ENCODE measurements around the gene MUC22.
"Not testable (repeated sequence)": the region's sequence is repeated elsewhere in the genome, so short reads cannot be mapped to it uniquely, and the experiment has no call there.

The MUC22 gene

DNA sequence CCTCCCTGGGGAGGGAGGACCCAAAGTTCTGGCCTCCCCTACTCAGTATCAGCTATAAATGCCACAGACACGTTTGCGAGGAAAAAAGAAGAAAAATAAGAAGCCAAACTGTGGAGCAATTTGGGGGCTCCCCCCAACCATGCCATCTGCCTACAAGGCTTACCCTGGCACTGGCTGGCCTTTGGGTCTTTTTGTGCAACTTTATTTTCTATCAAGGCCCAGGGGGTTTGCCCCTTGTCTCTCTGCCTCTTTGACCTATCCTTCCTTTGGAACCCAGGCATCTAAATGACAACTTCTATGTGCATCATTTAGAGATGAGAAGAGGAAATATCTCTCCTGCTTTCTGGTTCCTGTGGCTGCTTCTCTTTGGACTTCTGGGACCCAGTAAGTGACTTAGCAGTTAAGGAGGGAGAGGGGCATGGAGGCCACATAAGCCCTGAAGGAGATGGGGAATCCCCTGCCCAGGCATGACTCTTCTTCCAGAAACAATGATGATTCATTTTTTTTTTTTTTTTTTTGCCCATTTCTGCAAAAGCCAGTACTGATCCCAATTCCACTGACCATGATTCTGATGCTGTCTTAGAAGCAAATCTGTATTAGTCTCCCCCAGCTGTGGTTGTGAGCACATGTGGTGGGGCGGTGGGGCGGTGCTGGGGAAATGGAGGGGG is at the start of gene MUC22:
MUC22 (plus strand) TSS at position 82 of the 668 bp plus-strand sequence; CDS start at position 315, 233 bp downstream.
- no peak within 1 kb of the TSS for H3K27ac ChIP-seq
- no peak for TF ChIP-seq ZFX (IDR thresholded peaks at IDR 0.05)
- TF ChIP-seq, protein P1, sequence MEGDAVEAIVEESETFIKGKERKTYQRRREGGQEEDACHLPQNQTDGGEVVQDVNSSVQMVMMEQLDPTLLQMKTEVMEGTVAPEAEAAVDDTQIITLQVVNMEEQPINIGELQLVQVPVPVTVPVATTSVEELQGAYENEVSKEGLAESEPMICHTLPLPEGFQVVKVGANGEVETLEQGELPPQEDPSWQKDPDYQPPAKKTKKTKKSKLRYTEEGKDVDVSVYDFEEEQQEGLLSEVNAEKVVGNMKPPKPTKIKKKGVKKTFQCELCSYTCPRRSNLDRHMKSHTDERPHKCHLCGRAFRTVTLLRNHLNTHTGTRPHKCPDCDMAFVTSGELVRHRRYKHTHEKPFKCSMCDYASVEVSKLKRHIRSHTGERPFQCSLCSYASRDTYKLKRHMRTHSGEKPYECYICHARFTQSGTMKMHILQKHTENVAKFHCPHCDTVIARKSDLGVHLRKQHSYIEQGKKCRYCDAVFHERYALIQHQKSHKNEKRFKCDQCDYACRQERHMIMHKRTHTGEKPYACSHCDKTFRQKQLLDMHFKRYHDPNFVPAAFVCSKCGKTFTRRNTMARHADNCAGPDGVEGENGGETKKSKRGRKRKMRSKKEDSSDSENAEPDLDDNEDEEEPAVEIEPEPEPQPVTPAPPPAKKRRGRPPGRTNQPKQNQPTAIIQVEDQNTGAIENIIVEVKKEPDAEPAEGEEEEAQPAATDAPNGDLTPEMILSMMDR (conservative IDR thresholded peaks at IDR 0.05) = no peak

DNA sequence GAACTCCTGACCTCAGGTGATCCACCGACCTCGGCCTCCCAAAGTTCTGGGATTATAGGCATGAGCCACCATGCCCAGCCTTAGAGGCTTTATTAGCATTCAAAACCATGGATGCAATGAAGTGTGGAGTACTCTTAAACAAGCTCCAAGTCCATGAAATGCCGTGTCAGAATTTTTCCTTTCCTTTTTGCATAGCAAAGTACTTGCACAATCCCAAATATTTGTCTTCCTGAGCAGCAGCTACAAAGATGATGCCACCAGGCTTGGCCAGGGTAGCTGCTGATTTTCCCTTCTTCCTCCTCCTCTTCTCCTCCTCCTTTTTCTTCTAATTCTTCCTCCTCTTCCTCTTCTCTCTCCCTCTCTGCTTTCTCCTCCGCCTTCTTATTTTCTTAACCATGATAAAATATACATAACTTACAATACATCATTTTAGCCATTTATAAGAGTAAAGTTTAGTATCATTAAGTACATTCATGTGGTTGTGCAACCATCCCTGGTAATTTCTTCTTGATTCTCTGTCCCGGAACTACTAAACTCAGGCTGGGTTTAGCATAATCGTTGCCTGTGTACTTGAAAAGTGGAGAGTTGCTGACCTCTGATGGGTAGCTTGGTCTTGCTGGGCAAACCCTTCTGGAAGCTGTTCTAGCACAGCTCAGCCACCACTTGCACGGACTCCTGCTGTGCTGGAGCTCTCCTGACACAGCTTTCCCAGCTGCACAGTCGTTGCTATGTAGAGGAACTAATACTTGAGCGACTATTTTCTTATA is 49.2 kb upstream of the MUC22 start:
- TF ChIP-seq, protein P1 (conservative IDR thresholded peaks at IDR 0.05) = no peak
- no peak for TF ChIP-seq ZFX (IDR thresholded peaks at IDR 0.05)

DNA sequence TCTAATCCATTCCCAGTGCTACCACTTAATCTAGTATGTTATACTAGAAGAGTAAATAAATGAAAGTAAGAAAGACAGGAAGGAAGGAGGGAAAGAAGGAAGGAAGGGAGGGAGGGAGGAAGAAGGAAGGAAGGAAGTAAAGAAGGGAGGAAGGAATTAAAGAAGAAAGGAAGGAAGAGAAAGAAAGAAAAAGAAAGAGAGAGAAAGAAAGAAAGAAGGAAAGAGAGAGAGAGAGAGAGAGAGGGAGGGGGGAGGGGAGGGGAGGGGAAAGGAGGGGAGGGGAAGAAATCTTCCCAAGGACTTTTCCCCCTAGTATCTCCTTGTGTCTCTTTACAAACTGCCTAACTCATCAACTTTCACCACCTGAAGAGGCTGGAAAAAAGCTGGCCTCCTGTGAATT is 47.6 kb upstream of the MUC22 start:
- no peak overlapping the region for H3K27ac ChIP-seq
- TF ChIP-seq, protein P1 (conservative IDR thresholded peaks at IDR 0.05) = no peak
- no peak for TF ChIP-seq ZFX (IDR thresholded peaks at IDR 0.05)

More for the DNA sequence above, 49.2 kb upstream of the MUC22 start:
- no peak overlapping the region for H3K27ac ChIP-seq

DNA sequence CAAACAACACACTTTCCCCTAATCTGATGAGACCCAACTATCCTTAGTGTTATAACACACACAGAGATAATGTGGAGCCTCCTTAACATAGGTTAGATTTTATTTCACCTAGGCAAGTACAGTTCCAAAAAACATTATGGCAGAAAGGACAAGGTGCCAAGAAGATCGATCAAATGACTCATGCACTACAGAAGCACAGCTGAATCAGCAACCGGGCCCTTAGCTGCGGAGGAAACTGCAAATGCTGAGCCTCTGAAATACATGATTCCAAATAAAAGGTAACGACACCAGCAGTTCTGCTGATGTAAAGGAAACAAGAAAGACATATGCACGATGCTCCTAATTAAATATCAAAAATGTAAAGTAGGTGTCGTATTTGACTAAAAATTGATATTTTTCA is 46.6 kb upstream of the MUC22 start:
- no peak overlapping the region for H3K27ac ChIP-seq
- TF ChIP-seq, protein P1 (conservative IDR thresholded peaks at IDR 0.05) = no peak
- no peak for TF ChIP-seq ZFX (IDR thresholded peaks at IDR 0.05)

DNA sequence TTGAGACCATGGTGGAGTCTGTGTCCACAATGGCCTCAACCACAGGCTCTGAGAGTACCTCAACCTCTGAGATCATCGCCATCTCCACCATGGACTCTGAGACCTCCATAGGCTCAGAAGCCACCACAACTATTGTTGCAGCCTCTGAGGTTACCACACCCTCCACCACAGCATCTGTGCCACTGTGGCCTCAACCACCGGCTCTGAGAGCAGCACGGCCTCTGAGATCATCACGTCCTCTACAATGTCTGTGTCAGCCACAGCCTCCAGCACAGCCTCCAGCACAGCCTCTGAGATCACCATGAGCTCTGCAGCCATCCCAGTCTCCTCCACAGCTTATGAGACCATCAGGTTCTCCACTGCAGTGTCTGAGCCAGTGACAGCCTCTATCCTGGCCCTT is 46.2 kb upstream of the MUC22 start:
- H3K27ac ChIP-seq = no peak overlapping the region
- no peak for TF ChIP-seq ZFX (IDR thresholded peaks at IDR 0.05)
- TF ChIP-seq, protein P1 (conservative IDR thresholded peaks at IDR 0.05) = no peak

DNA sequence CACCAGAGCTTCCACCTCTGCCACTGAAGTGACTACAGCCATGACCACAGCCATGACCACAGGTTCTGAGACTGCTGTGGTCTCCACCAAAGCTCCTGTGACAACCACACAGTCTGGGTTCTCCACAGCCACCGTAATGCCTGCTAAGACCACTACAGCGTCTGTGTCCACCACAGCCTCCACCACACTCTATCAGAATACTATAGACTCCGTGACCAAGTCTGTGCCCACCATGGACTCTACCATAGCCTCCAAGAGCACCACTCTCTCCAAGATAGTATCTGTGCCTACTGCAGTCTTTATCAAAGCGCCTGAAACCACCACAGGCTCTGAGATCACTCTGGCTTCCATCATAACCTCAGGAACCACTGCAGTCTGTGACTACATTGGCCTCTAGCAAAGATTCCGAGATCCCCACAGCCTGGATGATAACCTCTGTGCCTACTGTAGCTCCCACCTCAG is 45.1 kb upstream of the MUC22 start:
- H3K27ac ChIP-seq = no peak overlapping the region
- TF ChIP-seq, protein P1 (conservative IDR thresholded peaks at IDR 0.05) = no peak
- TF ChIP-seq ZFX (IDR thresholded peaks at IDR 0.05) = no peak

DNA sequence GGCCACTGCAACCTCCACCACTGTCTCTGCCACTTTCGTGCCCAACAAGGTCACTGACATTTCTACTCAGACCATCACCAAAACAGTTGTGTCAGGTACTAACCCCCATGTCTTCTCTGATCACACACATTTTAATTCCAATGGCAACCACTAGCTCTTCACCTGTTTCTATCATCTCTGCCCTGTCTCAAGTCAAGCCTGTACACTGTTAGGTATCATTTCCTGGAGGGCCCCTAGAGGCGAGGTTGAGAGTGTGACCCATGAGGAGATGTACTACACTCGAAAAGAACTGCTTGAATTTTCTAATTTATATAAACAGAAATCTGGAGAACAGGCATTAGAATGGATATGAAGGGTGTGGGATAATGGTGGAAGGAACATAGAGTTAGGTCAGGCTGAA is 44.1 kb upstream of the MUC22 start:
- no peak overlapping the region for H3K27ac ChIP-seq
- TF ChIP-seq, protein P1 (conservative IDR thresholded peaks at IDR 0.05) = no peak
- no peak for TF ChIP-seq ZFX (IDR thresholded peaks at IDR 0.05)

DNA sequence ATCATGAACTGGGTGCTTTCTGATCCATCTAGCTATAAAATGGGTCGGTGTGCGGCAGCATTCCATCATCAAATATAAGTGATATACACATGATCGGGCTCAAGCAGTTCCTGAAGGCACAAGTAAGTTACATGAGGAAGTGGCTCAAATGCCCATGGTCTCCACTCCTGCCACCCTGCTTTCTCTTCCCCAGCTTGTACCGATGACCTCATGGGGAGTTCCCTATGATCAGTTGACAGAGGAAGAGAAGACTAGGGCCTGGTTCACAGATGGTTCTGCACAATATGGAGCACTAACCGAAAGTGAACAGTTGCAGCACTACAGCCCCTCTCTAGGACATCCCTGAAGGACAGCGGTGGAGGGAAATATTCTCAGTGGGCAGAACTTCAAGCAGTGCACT is 41.1 kb upstream of the MUC22 start:
- H3K27ac ChIP-seq = not testable (repeated sequence)

All from C4-2B (cell line).